ENCODE data around the gene GPR119. TPM values are rescaled to one million over a fixed set of nuclear protein-coding genes. Genes with fewer than 3 reads are reported as not detected.

GPR119 gene
- total and polyA plus RNA-seq, 2 of the 8 experiments (the other 6 are each of a cell fraction or from before 2014, with no cell fraction given): 0.11 TPM; not detected in 1

DNA sequence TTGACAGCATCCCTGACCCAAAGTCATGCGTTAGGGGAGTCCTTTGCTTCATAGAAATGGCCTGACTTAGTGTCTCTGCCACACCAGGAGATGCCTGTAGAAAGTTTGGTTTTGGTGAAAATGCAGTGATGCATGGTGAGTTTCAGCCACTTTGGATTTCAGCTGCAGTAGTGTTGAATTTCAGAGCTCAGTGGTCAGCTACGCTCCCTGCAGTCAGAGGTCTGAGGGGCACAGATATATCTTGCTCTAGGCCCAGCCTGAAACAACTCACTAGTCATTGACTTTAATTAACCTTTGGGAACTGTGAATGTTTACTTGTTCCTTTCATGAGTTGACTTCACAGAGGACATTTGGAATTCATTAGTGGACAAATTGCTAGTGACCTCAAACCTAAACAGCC lies 33.8 kb upstream of the GPR119 start (continued):
- TF ChIP-seq CTBP2 (IDR thresholded peaks at IDR 0.05; ENCODE audit: borderline replicate concordance, insufficient read depth, insufficient read length, low read length) (no peak), TAF1 (IDR thresholded peaks at IDR 0.05; ENCODE audit: low read depth, low read length) (no peak), JUND (IDR thresholded peaks at IDR 0.05; ENCODE audit: low read length) (no peak), ATF2 (IDR thresholded peaks at IDR 0.05; ENCODE audit: low read length) (no peak), RXRA (IDR thresholded peaks at IDR 0.05; ENCODE audit: insufficient read depth, low read depth, low read length) (no peak), EGR1 (IDR thresholded peaks at IDR 0.05; ENCODE audit: borderline replicate concordance, low read depth, low read length) (no peak), RAD21 (IDR thresholded peaks at IDR 0.05 in 1 of 2, conservative IDR thresholded peaks at IDR 0.05 in 1 of 2; ENCODE audit: low read depth in 2 of 2, low read length in 2 of 2) (no peak)
